Inferior parietal cortex (tissue), 1 donor: ENCODE measurements around the gene DROSHA.
"Not testable (repeated sequence)": the region's sequence is repeated elsewhere in the genome, so short reads cannot be mapped to it uniquely, and the experiment has no call there.

Experiments used
- DNase-seq: peaks from one replicate; pipeline ENCODE4 v3.0.0-alpha.2; 2016; ENCODE audit errors: extremely low spot score

Gene DROSHA

DNA sequence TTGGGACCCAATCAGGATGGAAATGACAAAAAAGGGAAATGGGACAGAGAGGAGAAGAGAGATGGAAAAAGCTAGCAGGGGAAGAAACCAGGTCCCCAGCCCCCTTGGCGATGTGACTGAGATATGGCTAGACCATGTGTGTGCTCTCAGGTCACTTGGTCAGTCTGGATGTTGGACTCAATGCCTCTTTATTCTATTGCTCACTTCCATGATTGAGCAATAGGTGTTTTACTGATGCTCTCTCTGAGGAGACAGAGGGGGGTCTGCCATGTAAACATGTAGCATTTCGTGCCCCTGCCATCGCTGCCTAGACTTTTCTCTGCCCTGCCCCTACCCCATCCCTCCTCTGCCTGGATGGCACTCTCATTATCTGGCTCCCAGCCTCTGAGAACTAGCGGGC, 150.6 kb downstream of the DROSHA start:
- no peak for DNase-seq

DNA sequence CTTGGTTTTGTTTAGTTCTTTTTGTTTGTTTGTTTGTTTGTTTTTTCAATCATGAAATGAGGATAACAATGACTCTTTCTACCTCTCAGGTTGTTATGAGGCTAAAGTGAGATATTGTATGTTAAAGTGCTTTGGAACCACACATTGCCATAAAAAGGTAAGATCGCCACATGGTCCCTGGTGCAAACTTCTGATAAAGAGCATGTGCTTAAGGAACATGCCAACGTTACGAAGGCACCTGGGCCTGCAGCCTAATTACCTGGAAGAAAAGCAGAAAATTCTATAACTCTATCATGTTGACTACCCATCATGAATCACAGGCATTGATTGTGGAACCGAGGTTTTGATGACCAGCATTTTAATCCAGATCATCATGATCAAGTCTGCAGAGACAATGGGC, 151.8 kb downstream of the DROSHA start:
- no peak for DNase-seq

DNA sequence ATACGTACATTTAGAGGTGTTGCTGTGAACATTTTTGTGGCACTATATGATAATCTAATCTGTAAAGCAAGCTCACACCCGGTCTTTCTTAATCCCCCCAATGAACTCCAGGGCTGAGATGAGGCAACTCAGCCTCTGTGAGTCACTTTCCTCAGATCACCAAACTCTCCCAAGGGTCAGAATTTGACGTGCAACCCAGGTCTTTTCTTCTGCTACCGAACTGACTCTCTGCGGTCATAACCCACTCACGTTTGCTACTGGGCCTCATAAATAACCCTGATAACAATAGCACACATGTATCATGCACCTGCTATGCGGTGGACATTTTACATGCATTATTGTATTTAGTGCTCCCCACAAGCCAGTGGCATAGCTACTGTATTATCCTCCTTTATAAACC, 153.1 kb downstream of the DROSHA start:
- no peak for DNase-seq

DNA sequence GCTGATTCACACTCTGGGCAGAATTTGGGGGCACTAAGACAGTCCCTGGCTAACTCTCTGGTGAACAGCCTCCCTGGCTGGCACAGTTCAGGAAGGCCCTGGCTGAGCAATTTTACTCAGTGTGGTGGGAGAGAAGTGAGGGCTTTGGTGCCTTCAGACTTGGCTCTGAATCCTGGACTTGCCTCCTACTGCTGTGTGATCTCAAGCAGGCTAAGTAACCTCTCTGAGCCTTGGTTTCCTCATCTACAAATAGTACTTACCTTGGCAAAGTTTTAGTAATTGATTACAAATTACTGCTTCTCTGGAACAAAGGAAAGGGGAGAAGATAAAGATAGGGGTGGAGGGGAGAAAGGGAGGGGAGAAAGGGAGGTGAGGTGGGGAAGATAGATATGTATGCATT, 153.8 kb downstream of the DROSHA start:
- DNase-seq: no peak

DNA sequence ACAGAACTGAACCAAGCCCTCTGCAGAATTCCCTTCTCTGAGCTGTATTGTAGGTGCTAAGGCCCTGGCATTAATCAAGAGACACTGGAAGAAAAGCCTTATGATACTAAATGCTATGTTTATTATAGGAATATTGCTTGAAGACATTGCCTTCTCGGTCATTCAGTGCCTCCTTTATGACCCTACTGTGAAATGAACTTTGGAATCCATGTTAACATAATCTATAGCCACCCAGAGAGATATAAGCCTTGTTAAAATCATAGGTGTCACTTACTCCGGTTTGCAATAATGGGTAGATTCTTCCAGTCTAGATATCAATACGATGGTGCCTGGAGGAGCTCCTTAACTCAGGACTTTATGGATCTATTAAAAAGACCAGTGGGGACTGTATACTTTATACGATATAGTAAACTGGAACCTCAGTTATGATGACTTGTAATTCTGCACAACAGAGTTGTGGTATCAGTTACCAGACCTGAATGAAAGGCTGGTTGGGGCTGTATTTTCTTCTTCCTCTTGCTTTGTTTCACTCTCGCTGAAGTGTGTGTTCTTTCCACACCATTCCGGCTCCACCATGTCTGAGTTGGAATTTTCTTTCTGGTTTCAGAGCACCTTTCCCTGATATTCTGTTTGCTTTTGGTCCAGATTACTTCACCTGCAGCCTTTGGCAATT, 154.5 kb downstream of the DROSHA start:
- DNase-seq: no peak

DNA sequence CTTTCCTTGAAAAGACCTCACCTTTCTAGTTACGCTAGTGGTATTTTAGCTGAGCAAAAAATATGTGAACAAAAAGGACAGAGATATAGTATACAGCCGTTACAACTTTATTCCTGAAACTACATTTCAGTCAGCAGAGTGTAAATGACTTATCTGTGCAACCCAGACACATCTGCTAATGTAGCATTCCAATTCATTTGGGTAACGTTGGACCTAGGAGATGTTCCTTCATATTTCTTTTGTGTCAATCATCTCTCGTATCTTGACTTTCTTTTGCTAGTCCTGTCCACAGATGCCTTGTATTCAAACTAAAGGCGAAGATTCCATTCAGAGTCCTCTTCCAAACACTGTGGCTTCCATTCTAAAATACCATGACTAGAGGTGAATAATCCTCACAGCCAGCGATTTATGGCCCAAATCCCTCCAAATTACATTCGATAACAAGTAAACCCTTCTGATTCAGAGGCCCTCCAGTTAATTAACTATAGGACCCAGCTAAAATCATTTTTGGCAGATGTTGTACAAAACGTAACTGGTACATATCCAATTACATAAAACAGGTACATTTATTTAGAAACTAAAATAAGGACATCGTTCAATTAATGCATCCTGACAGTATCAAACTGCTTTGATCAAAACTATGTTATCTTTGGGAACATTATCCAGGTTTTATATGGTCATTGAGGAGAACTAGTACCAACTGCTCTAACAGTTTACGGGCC, 155.7 kb downstream of the DROSHA start:
- DNase-seq: no peak

DNA sequence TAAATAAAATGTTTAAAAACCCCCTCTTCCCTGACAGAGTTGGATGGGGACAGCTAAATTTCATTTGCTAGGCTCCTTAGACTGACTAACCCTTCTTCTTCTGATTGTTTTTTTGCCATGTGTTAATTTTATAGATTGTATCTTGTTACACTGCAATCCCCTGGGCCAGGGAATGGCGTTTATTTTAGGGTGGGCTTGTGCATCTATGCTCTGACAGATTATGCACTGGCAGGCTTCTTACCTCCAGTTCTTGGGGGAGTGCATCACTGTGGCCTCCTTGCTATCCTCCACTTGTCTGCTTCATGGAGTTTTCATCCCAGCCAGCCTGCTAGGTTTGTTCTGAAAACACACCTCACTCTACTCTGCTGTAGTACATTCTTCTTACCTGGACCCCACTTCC, 159.8 kb downstream of the DROSHA start:
- no peak for DNase-seq

DNA sequence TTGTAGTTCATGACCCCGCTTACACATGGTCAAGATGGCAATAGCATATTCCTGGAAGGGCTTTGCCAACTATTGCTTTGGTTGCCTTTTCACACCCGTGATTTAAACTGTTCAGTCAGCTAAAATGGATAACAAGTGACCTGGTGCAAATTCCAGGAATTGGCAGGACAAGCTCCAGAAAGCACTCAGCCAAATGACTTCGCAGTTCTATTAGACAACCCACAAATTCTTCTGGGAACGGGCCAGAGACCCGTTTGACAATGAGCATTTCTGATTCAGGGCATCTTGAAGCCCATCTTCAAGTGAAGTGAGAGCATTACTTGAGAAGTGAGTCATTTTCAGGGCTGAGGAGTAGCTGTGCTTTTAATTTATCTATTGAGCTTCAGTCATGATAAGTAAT, 165.0 kb downstream of the DROSHA start:
- DNase-seq: no peak

DNA sequence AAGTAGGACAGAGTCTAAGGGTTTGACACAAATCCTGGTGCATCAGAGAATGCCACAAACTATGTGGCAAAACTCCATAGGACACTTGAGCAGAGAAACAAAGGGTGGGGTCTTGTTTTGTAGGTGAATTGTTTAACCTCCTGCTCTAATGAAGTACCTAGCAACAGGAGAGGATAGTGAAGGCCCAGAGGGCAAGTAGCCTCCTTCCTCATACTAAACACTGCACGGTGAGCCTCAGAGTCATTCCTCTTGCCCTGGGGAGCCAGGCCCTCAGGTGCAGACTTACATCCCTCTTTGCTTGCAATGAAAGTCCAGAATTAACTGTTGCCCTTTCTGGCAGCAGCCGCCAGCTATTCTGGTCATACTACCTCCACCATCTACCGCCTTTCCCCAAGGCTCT, 166.1 kb downstream of the DROSHA start:
- no peak for DNase-seq

DNA sequence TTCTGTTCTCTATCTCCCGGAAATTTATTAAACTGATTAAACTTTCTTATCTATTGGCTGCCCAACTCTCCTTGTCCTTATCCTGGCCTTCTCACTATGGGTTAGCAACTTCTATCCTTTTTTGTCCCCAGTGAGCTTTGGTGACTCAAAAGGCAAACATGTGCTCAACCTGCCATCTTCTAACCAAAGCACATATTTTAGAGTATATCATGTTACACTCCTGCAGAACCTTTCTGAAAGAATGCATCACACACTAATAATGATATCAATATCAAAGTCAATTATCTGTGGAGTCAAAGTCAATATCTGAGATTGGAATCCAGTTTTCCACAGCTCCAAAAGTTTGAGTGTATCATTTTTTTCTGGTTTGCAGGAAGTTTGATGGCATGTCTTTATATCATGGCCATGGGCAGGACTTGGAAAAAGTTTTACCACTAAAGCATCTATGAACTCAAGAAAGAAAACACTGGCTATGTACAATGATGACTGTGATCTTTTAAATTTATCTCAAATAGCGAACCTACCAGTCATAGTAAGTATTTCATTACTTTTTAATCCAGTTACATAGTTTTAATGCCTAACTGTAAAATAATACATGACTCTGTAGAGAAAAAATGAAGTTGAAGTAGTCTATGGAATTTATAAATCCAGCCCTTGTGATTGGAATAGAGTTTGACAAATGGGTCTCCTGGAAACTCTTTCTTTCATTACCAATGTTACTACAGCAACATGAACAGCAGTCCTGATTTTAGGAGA, 166.8 kb downstream of the DROSHA start:
- DNase-seq: no peak

DNA sequence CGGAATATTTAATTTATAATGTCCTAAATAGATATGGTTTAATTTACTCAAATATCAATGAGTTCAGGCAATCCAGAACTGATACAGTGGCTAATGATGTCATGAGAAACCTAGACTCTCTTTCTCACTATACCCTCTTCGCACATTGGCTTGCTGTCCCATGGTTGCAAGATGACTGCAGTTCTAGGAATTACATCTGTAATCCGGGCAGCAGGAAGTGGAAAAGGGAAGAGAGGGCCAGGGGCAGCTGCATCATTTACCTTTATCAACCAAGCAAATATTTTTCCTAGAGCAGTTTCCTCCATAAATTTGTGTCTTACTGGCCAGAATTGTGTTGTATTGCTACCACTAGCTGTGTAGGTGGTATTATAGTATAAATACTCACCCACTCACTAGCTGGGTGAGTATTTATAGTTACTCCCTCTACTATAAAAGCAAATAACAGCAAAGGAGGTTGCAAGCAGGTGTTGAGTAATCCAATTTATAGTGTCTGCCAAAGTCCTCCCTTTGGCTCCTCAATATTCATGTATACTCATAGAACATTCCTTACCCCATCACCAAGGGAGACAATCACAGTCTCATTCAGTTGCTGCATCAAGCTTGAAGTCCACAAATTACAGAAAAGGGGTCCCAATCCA, 168.8 kb downstream of the DROSHA start:
- DNase-seq: no peak

DNA sequence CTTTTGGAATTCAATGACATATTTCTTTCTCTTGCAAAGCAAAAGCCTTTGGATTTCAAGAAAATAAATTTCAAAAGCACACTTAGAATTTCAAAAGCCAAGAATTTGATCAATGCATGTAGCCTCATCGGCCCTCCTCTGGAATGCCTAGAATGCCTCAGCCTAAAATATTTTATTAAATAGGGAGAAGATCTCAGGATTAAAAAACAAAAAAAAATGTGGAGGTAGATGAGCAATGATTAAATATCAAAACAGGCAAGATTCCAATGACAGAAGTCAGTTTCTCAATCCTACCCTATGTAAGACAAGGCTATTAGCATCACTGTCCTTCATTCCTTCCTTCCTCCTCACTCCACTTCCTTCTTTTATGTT, 169.4 kb downstream of the DROSHA start:
- DNase-seq: no peak

DNA sequence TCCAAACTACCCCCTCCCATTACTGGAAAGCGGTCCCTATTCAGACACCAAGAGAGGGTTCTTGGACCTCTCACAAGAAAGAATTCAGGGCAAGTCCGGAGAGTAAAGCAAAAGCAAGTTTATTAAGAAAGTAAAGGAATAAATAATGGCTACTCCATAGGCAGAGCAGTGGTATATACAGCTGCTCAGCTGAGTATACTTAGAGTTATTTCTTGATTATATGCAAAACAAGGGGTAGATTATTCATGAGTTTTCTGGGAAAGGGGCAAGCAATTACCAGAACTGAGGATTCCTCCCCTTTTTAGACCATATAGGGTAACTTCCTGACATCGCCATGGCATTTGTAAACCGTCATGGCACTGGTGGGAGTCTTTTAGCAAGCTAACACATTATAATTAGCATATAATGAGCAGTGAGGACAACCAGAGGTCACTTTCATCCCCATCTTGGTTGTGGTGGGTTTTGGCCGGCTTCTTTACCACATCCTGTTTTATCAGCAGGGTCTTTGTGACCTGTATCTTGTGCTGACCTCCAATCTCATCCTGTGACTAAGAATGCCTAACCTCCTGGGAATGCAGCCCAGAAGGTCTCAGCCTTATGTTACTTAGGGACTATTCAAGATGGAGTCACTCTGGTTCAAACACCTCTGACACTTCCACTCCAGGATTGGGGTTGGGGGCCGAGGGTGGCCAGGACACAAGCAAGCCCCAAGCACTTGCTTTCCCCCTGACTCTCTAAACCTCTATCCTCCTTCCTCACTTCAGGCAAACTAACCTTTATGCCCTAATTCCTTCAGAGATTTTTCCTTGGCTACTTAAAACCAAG, 170.0 kb downstream of the DROSHA start:
- not testable (repeated sequence) for DNase-seq

DNA sequence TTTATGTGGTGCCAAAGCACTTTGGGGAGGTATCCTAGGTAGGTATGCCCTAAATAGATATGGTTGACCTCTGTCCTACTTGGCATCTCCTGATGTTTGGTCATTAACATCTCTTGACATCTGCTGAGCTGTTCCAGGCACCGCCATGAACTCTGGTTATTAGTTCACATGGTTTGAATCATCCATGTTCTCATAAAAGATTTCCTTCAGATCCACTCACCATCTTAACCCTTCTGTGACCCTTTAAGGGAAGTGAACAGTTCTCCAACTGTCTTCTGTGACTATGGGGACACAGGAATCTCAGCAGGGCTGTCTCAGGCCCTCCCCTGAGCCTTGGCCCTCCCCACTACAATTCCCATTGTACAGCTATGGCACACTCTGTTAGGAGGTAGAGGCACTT, 170.7 kb downstream of the DROSHA start:
- DNase-seq: no peak

DNA sequence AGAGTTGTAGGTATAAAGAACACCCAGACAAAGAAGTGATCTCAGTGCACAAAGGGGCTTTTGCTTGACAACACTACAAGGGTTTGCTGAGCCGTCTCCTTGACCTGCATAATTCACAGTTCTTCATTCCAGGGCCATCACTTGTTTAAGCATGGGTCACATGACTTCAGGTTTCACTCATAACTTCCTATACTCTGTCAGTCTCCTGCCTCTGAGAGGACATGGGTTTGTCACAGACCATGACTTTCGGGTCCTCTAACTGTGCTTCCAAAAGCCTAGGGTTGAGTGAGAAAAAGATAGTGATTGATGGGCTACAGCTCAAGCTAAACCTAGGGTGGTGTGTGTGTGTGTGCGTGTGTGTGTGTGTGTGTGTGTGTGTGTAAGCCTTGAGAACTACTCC, 172.1 kb downstream of the DROSHA start:
- no peak for DNase-seq

DNA sequence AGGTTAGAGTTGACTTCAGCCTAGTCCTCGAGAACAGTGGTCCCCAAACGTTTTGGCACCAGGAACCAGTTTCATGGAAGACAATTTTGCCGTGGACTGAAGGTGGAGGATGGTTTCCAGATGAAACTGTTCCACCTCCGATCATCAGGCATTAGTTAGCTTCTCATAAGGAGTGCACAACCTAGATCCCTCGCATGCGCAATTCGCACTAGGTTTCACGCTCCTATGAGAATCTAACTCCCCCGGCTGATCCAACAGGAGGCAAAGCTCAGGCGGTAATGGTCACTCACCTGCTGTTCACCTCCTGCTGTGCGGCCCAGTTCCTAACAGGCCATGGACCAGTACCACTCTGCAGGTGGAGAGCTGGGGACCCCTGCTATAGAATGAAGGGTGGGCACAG, 174.9 kb downstream of the DROSHA start:
- DNase-seq: no peak

DNA sequence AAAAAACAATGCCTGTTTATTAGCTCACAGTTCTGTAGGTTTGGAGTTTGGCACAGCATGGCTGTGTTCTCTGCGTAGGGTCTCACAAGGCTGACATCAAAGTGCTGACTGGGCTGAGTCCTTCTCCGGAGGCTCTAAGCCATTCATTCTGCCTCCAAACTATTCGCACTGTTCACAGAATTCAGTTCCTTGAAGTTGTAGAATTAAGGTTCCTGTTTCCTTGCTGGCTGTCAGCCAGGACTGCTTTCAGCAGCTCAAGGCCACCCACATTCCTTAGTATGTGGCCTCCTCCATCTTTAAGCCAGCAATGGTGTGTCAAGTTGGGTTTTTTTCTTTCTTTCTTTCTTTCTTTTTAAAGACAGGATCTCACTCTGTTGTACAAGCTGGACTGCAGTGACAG, 176.6 kb downstream of the DROSHA start:
- no peak for DNase-seq
